GM18519 (cell line): ENCODE results near the gene SNAPC4.

ENCODE experiments used
- ATAC-seq: cut with Tn5 transposase; IDR thresholded peaks from one replicate; pipeline ENCODE4 v1.9.1; 2021; ENCODE audit warnings: mild to moderate bottlenecking, moderate library complexity; ENCODE audit not compliant: unreplicated experiment, low FRiP score

Gene SNAPC4, protein sequence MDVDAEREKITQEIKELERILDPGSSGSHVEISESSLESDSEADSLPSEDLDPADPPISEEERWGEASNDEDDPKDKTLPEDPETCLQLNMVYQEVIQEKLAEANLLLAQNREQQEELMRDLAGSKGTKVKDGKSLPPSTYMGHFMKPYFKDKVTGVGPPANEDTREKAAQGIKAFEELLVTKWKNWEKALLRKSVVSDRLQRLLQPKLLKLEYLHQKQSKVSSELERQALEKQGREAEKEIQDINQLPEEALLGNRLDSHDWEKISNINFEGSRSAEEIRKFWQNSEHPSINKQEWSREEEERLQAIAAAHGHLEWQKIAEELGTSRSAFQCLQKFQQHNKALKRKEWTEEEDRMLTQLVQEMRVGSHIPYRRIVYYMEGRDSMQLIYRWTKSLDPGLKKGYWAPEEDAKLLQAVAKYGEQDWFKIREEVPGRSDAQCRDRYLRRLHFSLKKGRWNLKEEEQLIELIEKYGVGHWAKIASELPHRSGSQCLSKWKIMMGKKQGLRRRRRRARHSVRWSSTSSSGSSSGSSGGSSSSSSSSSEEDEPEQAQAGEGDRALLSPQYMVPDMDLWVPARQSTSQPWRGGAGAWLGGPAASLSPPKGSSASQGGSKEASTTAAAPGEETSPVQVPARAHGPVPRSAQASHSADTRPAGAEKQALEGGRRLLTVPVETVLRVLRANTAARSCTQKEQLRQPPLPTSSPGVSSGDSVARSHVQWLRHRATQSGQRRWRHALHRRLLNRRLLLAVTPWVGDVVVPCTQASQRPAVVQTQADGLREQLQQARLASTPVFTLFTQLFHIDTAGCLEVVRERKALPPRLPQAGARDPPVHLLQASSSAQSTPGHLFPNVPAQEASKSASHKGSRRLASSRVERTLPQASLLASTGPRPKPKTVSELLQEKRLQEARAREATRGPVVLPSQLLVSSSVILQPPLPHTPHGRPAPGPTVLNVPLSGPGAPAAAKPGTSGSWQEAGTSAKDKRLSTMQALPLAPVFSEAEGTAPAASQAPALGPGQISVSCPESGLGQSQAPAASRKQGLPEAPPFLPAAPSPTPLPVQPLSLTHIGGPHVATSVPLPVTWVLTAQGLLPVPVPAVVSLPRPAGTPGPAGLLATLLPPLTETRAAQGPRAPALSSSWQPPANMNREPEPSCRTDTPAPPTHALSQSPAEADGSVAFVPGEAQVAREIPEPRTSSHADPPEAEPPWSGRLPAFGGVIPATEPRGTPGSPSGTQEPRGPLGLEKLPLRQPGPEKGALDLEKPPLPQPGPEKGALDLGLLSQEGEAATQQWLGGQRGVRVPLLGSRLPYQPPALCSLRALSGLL (N-terminal part only)

GRCh38 chr9:136400038-136400834 lies at the start of gene SNAPC4:
Gene SNAPC4 (minus strand): TSS chr9:136400170. CDS start chr9:136398428, 1,742 bp downstream.
- peak; percentile 55 for ATAC-seq

DNA sequence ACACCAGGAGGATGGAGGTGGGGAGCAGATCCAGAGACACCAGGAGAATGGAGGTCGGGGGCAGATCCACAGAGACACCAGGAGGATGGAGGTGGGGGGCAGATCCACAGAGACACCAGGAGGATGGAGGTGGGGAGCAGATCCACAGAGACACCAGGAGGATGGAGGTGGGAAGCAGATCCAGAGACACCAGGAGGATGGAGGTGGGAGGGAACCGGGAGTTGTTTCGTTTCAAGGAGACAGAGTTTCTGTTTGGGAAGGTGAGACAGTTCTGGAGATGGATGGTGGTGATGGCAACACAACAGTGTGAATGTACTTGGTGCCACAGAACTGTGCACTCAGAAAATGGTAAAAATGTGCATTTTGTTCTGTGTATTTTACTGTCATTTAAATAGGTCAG lies 48.7 kb upstream of the SNAPC4 start:
- no peak for ATAC-seq

DNA sequence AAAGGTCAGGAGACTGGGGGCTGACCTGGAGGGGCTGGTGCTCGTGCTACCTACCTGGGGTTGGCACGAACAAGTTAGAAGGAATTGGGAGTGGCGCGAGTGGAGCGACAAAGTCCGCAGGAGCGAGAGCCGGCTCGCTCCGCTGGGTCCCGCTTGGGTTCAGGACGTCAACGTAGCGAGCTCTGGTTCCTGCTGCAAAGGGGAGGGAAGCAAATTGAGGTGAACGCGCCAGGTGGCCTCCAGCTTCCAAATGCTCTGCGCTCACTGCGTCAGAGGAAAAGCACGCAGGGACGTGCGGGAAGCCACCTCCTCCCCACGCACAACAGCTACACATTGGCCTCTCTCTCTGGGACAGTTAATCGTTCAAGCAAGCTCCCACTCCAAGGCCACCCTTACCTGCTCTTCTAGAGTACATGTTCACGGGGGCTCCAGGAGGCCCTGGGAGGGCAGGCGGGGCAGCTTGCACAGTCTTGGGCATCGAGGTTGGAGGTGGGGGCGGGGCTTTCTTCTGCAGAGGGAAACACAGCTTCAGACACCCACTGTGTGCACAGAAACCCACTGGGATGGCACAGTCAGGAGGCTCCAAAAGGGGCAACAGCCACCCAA lies 47.3 kb upstream of the SNAPC4 start:
- no peak for ATAC-seq

GRCh38 chr9:136445799-136446198 lies 45.8 kb upstream of the SNAPC4 start:
- ATAC-seq: no peak

DNA sequence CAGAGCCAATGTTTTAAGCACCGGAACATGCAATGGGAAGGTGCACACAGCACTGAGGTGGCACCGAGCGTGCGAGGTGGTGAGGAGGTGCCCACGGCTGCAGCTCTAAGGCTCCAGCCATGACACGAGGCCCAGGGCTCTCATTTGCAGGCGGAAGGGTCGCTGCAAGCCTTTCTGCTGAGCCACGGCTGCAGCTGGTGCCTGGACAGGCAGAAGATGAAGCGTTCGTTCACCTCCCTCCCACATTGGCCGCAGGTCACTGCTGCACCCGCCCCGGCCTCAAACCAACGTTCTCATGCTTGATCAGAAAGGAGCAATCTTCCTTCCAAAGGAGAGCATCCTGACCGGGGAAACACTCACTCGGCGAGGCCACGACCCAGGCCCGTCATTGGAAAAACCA lies 44.1 kb upstream of the SNAPC4 start:
- ATAC-seq: no peak

DNA sequence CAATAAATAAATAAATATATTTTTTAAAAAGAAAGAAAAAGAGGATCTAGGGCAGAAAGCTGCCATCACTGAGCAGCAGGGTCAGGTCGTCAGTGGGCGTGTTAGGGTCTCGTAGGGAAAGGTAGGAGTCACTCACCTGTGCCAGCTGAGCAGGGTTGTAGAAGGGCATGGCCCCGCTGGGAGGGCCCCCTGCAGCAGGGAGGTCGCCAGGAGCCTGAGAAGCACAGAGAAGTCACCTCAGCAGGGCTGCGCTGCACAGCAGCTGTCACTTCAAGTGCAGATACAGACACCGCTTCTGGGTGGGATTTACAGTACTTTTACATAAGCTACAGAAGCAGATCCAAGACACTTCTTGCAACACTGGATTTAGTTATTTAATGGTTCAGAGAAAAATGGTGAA lies 43.7 kb upstream of the SNAPC4 start:
- no peak for ATAC-seq

DNA sequence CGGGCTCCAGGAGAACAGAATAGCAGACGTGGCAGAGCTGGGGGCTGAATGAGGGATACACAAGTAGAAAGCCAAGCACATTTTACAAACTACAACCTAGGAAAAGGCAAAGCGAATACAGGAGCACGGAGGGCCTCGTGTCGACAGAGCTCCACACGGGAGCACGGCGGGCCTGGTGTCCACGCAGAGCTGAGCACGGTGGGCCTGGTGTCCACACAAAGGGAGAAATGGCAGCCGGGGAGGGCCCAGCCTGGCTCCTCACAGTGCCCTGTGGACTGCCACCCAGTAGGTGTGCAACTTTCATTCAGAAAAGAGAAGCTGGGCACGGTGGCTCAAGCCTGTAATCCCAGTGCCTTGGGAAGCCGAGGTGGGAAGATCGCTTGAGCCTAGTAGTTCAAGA lies 43.1 kb upstream of the SNAPC4 start:
- no peak for ATAC-seq

DNA sequence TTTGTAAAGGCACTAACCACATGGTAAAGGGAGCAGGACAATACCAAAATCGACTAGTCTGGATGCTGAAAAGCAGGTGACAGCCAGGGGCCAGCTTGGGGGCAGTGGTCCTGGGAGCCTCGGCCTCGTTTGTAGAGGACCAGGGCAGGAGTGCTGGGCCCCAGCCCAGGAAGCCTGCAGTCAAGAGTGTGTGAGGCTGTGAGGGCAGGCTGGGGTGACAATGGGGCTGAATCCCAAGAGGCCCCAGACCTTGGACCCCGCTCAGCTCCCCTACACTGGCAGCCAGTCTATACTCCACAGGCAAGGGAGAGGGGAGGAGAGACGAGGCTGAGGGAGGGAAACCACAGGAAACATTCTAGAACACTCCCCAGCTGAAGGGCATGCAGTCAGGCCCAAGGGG lies 42.3 kb upstream of the SNAPC4 start:
- ATAC-seq: no peak

GRCh38 chr9:136441681-136442245 lies 41.8 kb upstream of the SNAPC4 start:
- ATAC-seq: no peak

DNA sequence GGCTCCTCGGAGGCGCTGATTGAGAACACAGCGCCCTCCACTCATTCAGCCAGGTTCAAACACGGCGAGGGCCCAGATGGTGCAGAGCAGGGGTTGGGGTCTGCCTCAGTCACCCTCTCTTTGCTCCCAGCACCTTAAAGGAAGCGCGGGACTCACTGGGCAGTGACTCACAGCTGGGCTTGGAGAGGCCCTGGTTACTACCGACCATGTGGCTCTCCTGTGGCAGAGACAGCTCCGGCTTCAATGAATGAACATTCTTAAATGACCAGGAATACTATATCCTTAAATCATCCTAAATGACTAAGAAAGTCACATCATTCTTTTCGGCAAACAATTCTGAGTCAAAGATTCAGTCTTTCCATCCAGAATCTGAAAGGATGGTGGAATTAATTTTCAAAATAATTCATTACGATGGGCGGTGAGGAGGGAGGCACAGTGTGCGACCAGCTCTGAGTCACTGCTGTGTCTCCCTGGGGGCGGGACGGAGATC lies 41.3 kb upstream of the SNAPC4 start:
- no peak for ATAC-seq

DNA sequence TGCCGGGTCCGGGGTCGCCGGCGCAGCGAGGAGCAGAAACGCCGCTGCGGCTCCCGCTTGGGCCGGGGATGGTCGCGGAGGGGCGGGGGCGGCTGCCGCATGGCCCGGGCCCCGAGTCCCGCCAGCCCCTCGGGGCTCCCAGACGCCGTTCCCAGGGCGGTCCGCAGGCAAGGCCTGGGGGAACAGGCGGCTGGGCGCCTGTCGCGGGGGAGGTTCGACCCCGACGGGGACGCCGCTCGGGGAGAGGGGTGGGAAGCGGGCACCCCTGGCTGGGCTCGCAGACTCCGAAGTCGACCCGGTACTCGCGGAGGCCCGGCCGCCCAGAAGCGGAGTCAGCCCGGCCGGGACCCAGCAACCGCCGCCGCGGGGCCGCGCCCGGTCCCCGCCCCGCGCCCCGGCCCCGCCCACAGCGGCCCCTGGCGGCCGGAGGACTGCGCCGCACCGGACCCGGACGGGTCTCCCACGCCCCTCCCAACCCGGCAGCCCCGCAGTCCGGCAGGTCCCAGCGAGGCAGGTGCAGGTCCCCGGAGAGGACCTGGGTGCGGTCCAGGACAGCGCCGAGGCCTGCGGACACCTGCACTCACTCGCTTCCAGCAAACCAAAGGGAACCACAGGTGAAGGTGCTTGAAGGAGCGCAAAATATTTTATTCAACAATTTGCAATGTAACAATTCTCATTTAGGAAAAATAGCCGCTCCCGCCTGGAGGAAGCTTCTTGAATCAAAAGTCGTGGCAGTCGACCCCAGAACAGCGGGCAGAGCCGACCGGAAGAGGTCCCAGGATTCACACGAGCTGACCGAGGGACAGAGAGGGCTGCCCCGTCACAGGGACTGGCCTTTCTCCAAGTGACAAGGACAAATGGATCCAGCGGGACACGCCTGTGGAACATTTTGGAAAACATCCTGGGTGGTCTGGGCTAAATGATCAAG lies 39.8 kb upstream of the SNAPC4 start, which contains the start of gene INPP5E:
INPP5E (minus strand) TSS at position 365 of the 928 bp plus-strand sequence. CDS start 426 bp downstream, outside the sequence.
- ATAC-seq: peak; percentile 34

GRCh38 chr9:136438548-136439480 lies 38.8 kb upstream of the SNAPC4 start:
- ATAC-seq: peak; percentile 25

DNA sequence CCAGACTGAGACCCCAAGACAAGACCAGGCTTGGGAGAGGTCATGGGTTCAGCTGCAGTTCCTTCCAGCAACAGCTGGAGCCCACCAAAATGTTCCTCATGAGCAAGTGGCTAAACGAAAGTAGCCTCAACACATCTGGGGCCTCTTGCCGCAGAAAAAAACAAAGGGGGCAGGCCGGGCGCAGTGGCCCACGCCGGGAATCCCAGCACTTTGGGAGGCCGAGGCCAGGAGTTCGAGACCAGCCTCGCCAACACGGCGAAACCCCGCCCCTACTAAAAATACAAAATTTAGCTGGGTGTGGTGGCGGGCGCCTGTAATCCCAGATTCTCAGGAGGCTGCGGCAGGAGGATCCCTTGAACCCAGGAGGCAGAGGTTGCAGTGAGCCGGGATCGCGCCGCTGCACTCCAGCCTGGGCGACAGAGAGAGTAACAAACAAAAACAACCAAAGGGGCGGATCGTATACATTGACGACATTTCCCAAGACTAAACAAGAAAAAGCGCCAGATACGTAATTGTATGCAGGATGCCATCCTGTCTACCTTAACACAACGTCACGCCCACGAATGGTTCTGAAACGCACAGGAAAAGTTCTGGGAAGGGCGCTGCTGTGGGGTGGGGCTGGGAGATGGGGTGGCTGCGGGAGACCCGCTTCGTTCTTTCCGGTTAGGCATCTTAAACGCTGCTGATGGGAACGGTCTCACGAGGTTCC lies 38.0 kb upstream of the SNAPC4 start:
- ATAC-seq: no peak

GRCh38 chr9:136437430-136437829 lies 37.5 kb upstream of the SNAPC4 start:
- ATAC-seq: no peak

DNA sequence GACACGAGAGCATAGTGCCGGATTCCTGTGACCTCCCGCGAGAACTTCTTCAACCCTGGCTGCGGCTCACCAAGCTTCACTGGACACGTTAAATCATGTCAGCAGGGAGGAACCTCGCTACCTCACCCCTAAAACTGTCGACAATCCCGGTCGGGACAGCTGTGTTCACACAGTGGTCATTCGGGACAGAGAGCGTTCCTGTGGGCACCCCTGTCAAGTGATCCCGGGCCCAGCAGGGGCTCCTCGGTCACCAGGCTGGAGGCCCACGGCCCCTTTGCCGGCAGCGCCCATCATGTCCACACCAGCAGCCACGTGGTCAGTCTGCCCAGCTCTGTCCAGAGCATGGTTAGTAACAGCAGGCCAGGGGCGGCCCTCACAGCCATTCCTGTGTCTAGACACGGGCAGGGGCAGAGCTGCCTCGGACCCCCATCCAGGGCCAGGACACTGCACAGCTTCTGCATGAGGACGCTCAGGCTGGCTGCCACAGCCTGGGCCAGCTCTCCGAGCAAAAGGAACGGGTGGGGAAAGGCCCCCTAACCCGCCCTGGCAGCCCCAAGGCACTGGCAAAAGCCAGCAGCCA lies 36.2 kb upstream of the SNAPC4 start:
- no peak for ATAC-seq
